Tibial artery (tissue), 4 donors: ENCODE results near the gene PDE3A.

Experiments
- DNase-seq, 2 donors: peaks; one replicate each; pipeline ENCODE4 v3.0.0-alpha.2; 2019
- H3K27ac ChIP-seq, 2 donors: fragments of 200-600 bp; sonication (generic) in 1 of 2; 1 replicate in 1 of 2; 2 replicates in 1 of 2; pipeline ENCODE4 v1.5.1; 2018 to 2019; ENCODE audit warnings: mild to moderate bottlenecking in 1 of 2
- H3K27me3 ChIP-seq, 2 donors: fragments of 200-600 bp; sonication (generic) in 1 of 2; one replicate each; pipeline versions ENCODE4 v1.5.1 to v1.6.0; 2016 to 2019
- H3K36me3 ChIP-seq, 3 donors: fragments of 200-600 bp; sonication (generic) in 2 of 3; one replicate each; pipeline ENCODE4 v1.5.1; 2016 to 2019; ENCODE audit warnings: mild to moderate bottlenecking in 2 of 3
- H3K4me1 ChIP-seq, 4 donors: fragments of 200-600 bp; sonication (generic) in 2 of 4; 1 replicate in 3 of 4; 2 replicates in 1 of 4; pipeline ENCODE4 v1.5.1; 2016 to 2019
- H3K4me3 ChIP-seq, 2 donors: fragments of 200-600 bp; sonication (generic) in 1 of 2; 1 replicate in 1 of 2; 2 replicates in 1 of 2; pipeline ENCODE4 v1.5.1; 2018 to 2019; ENCODE audit warnings: mild to moderate bottlenecking in 2 of 2
- H3K9me3 ChIP-seq, 3 donors: fragments of 200-600 bp; sonication (generic) in 1 of 3; one replicate each; pipeline ENCODE4 v1.5.1; 2016 to 2019
- intact Hi-C: fragments of 100-400 bp; cut with DNase I; formaldehyde crosslinking; loops from one replicate; pipeline ENCODE4 v1.15.0; 2023; ENCODE audit warnings: low total_unique reads
- TF ChIP-seq, protein P1 (sequence below), 2 experiments: fragments of 200-600 bp in 1 of 2; fragments of 450-650 bp in 1 of 2; IDR thresholded peaks; one replicate each; pipeline ENCODE4 v1.5.1; 2017 to 2019; ENCODE audit warnings: antibody characterized with exemption in 2 of 2, mild to moderate bottlenecking in 1 of 2, moderate library complexity in 1 of 2

Gene PDE3A

DNA sequence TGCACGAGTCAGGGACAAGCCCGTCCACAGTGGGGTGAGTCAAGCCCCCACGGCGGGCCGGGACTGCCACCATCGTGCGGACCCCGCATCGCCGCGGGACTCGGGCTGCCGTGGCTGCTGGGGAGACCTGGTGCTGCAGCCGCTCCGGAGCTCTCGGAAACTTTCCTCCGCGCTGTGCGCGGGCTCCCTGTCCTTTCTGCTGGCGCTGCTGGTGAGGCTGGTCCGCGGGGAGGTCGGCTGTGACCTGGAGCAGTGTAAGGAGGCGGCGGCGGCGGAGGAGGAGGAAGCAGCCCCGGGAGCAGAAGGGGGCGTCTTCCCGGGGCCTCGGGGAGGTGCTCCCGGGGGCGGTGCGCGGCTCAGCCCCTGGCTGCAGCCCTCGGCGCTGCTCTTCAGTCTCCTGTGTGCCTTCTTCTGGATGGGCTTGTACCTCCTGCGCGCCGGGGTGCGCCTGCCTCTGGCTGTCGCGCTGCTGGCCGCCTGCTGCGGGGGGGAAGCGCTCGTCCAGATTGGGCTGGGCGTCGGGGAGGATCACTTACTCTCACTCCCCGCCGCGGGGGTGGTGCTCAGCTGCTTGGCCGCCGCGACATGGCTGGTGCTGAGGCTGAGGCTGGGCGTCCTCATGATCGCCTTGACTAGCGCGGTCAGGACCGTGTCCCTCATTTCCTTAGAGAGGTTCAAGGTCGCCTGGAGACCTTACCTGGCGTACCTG, 1.1 kb downstream of the PDE3A start:
- TF ChIP-seq, protein P1, sequence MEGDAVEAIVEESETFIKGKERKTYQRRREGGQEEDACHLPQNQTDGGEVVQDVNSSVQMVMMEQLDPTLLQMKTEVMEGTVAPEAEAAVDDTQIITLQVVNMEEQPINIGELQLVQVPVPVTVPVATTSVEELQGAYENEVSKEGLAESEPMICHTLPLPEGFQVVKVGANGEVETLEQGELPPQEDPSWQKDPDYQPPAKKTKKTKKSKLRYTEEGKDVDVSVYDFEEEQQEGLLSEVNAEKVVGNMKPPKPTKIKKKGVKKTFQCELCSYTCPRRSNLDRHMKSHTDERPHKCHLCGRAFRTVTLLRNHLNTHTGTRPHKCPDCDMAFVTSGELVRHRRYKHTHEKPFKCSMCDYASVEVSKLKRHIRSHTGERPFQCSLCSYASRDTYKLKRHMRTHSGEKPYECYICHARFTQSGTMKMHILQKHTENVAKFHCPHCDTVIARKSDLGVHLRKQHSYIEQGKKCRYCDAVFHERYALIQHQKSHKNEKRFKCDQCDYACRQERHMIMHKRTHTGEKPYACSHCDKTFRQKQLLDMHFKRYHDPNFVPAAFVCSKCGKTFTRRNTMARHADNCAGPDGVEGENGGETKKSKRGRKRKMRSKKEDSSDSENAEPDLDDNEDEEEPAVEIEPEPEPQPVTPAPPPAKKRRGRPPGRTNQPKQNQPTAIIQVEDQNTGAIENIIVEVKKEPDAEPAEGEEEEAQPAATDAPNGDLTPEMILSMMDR (IDR thresholded peaks at IDR 0.05), result peak; percentile 47 to 49
- Histone ChIP-seq H3K27me3 (no peaks in the 10 kb centered on the region), H3K4me3 (peak overlapping the region; percentile 71 to 89), H3K27ac (peak overlapping the region; percentile 90 to 91), H3K36me3 (no peaks in the 10 kb centered on the region), H3K9me3 (no peaks in the 10 kb centered on the region), H3K4me1 (peaks cover 0 to 10% (median 2%) of the 10 kb centered on the region in 4 donors)
- DNase-seq, result peak; percentile 80 to 91
- intact Hi-C loops, result loop anchor here (10.0 kb wide), 2 partner anchors 235 to 595 kb away; no protein-coding TSS in a partner anchor

DNA sequence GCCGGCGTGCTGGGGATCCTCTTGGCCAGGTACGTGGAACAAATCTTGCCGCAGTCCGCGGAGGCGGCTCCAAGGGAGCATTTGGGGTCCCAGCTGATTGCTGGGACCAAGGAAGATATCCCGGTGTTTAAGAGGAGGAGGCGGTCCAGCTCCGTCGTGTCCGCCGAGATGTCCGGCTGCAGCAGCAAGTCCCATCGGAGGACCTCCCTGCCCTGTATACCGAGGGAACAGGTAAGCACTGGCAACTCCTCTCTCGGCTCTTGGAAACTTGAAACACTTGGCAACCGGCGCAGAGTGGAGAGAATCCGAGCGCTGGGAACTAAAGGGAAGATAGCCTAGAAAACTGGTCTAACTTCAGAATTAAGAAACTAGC, 1.7 kb downstream of the PDE3A start:
- H3K36me3 ChIP-seq, result no peaks in the 10 kb centered on the region
- H3K27ac ChIP-seq, result peak overlapping the region; percentile 90 to 91
- DNase-seq, result peak; percentile 46 to 75
- no peaks in the 10 kb centered on the region for H3K27me3 ChIP-seq
- peaks cover 0 to 16% (median 4%) of the 10 kb centered on the region in 4 donors for H3K4me1 ChIP-seq
- intact Hi-C loops, result loop anchor here (10.0 kb wide), 1 partner anchor 235 kb away; no protein-coding TSS in a partner anchor
- H3K9me3 ChIP-seq, result no peaks in the 10 kb centered on the region
- TF ChIP-seq, protein P1 (IDR thresholded peaks at IDR 0.05), result no peak
- H3K4me3 ChIP-seq, result peak overlapping the region; percentile 71 to 89

DNA sequence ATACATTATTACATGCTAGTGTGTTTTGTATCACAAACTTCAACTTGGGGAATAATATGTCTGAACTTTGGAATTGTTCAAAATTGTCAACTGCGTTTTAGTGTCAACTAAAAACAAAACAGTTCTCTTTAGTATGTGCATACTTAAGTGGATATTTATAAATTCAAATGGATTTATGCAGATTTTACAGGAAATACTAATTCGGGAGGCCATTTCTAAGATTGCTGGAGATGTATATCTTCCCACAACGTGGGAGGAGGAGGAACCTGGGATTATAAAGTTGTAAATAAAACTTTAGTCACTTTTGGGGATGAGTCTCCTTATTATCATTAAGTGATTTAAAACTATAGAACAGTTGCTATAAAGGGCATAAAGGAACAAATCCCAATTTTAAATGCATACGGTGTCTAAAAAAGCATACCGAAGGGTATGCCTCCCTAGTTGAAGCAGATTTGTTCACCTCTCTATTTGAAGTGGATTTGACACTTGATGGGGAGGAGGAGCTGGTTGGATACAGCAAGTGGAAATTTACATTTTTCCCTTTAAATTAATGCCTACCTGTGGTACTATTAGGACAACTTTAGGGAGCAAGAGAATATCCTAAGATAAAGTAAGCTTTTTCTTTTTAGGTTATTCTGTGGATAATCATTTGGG, 2.7 kb downstream of the PDE3A start:
- Histone ChIP-seq H3K27ac (peak overlapping the region; percentile 90 to 91), H3K36me3 (no peaks in the 10 kb centered on the region), H3K9me3 (no peaks in the 10 kb centered on the region), H3K4me3 (peak overlapping the region; percentile 71 to 89), H3K27me3 (no peaks in the 10 kb centered on the region), H3K4me1 (peaks cover 0 to 24% (median 8%) of the 10 kb centered on the region in 4 donors)
- TF ChIP-seq, protein P1 (IDR thresholded peaks at IDR 0.05), result no peak
- DNase-seq, result no peak
- intact Hi-C loops, result loop anchor here (10.0 kb wide), 1 partner anchor 234 kb away; no protein-coding TSS in a partner anchor

DNA sequence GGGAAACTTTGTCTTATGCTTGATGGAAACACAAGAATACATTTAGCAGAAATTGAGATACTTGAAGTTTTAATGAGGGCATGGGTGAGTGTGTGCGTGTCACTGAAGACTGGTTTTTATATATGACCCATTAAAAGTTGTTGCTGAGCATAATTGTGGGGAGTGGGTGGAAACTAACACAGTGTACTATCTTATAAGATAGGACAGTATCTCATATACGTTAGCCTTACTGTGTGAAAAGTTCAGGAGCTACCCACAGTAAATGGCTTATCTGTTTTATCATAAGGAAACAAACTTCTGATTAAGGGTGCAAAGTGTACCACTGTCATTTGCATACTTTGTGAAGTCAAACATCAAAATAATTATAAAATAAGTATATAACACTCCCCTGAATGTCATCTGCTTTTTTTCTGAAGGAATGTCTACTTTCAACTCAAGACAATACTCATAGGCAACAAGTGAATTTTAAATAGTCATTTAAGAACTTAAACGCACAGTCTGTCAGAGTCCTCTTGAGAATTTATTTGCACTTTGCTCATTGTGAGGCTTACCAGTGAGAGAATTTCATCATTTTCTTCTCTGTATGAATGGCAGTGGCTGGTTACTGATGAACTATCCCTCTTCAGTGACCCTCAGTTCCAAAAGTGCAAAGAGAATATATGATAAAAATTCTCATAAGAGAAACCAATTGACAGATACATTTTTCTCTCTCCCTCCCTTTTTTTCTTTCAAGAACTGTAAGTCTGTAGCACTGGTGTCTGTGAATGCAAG, 4.2 kb downstream of the PDE3A start:
- H3K4me3 ChIP-seq, result peak overlapping the region; percentile 71 to 89
- intact Hi-C loops, result loop anchor here (10.0 kb wide), 1 partner anchor 232 kb away; no protein-coding TSS in a partner anchor
- no peaks in the 10 kb centered on the region for H3K27me3 ChIP-seq
- TF ChIP-seq, protein P1 (IDR thresholded peaks at IDR 0.05), result no peak
- peaks cover 0 to 35% (median 10%) of the 10 kb centered on the region in 4 donors for H3K4me1 ChIP-seq
- H3K9me3 ChIP-seq, result no peaks in the 10 kb centered on the region
- H3K36me3 ChIP-seq, result no peaks in the 10 kb centered on the region
- H3K27ac ChIP-seq, result peak overlapping the region; percentile 90 to 91
- no peak for DNase-seq

DNA sequence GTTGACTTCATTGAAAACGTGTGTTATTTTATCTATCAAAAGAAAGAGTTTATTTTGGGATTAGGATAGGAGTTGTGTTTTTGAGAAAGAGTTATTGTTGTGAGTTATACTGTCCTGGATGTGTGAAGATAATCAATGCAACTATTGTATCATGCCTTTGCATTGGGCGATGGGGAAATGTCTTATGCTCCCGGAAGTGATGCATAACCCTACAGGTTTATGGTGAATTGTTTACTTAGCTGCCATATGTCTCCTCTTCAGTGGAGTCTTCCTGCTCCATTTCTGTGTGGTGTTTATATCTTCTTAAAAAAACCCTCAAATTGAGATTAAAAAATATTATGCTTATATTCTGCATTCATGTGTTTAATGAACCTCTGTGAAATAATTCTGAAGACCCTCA, 6.5 kb downstream of the PDE3A start:
- intact Hi-C loops, result loop anchor here (10.0 kb wide), 1 partner anchor 230 kb away; no protein-coding TSS in a partner anchor
- Histone ChIP-seq H3K27me3 (no peaks in the 10 kb centered on the region), H3K27ac (peak overlapping the region; percentile 90 to 91), H3K36me3 (no peaks in the 10 kb centered on the region), H3K4me3 (peak overlapping the region; percentile 71 to 89), H3K9me3 (no peaks in the 10 kb centered on the region), H3K4me1 (peaks cover 0 to 55% (median 13%) of the 10 kb centered on the region in 4 donors)
- no peak for DNase-seq
- TF ChIP-seq, protein P1 (IDR thresholded peaks at IDR 0.05), result no peak
